ENCODE data around the gene FILIP1L.

FILIP1L gene

GRCh38 chr3:100087198-100087597 is 27.1 kb downstream of the FILIP1L start:
- DNase-seq (ENCODE audit: low read depth in 1 of 2, low spot score in 1 of 2) = no peak
- no peak for TF ChIP-seq JUND (IDR thresholded peaks at IDR 0.05; ENCODE audit: low read depth)
- in situ Hi-C loops (cut with HindIII; ENCODE audit: low pct_unique_long_range_greater_than_20kb, low sequenced_read_pairs) = no loop called here

GRCh38 chr3:100086401-100086800 is 27.9 kb downstream of the FILIP1L start:
- in situ Hi-C loops (cut with HindIII; ENCODE audit: low pct_unique_long_range_greater_than_20kb, low sequenced_read_pairs) = no loop called here
- TF ChIP-seq JUND (IDR thresholded peaks at IDR 0.05; ENCODE audit: low read depth) = no peak
- DNase-seq (ENCODE audit: low read depth in 1 of 2, low spot score in 1 of 2) = no peak

- no peak for DNase-seq (ENCODE audit: low read depth in 1 of 2, low spot score in 1 of 2)
- TF ChIP-seq JUND (IDR thresholded peaks at IDR 0.05; ENCODE audit: low read depth) = no peak
- in situ Hi-C loops (cut with HindIII; ENCODE audit: low pct_unique_long_range_greater_than_20kb, low sequenced_read_pairs) = no loop called here
These were observed 30.0 kb downstream of the FILIP1L start for GRCh38 chr3:100084100-100084806.

GRCh38 chr3:100083209-100083608 is 31.1 kb downstream of the FILIP1L start:
- in situ Hi-C loops (cut with HindIII; ENCODE audit: low pct_unique_long_range_greater_than_20kb, low sequenced_read_pairs) = no loop called here

GRCh38 chr3:100082714-100083113 is 31.6 kb downstream of the FILIP1L start:
- TF ChIP-seq JUND (IDR thresholded peaks at IDR 0.05; ENCODE audit: low read depth) = no peak
- in situ Hi-C loops (cut with HindIII; ENCODE audit: low pct_unique_long_range_greater_than_20kb, low sequenced_read_pairs) = no loop called here
- DNase-seq (ENCODE audit: low read depth in 1 of 2, low spot score in 1 of 2) = no peak

More at GRCh38 chr3:100083209-100083608, 31.1 kb downstream of the FILIP1L start:
- DNase-seq (ENCODE audit: low read depth in 1 of 2, low spot score in 1 of 2) = no peak
- TF ChIP-seq JUND (IDR thresholded peaks at IDR 0.05; ENCODE audit: low read depth) = no peak

GRCh38 chr3:100081986-100082692 is 32.2 kb downstream of the FILIP1L start:
- no peak for DNase-seq (ENCODE audit: low read depth in 1 of 2, low spot score in 1 of 2)
- in situ Hi-C loops (cut with HindIII; ENCODE audit: low pct_unique_long_range_greater_than_20kb, low sequenced_read_pairs) = no loop called here
- no peak for TF ChIP-seq JUND (IDR thresholded peaks at IDR 0.05; ENCODE audit: low read depth)

GRCh38 chr3:100081311-100081710 is 33.0 kb downstream of the FILIP1L start:
- no peak for DNase-seq (ENCODE audit: low read depth in 1 of 2, low spot score in 1 of 2)
- in situ Hi-C loops (cut with HindIII; ENCODE audit: low pct_unique_long_range_greater_than_20kb, low sequenced_read_pairs) = no loop called here
- TF ChIP-seq JUND (IDR thresholded peaks at IDR 0.05; ENCODE audit: low read depth) = no peak

- no peak for DNase-seq (ENCODE audit: low read depth in 1 of 2, low spot score in 1 of 2)
- in situ Hi-C loops (cut with HindIII; ENCODE audit: low pct_unique_long_range_greater_than_20kb, low sequenced_read_pairs) = no loop called here
- no peak for TF ChIP-seq JUND (IDR thresholded peaks at IDR 0.05; ENCODE audit: low read depth)
These were observed 33.7 kb downstream of the FILIP1L start for GRCh38 chr3:100080573-100080972.

GRCh38 chr3:100079328-100079727 is 35.0 kb downstream of the FILIP1L start:
- no peak for DNase-seq (ENCODE audit: low read depth in 1 of 2, low spot score in 1 of 2)
- in situ Hi-C loops (cut with HindIII; ENCODE audit: low pct_unique_long_range_greater_than_20kb, low sequenced_read_pairs) = no loop called here
- TF ChIP-seq JUND (IDR thresholded peaks at IDR 0.05; ENCODE audit: low read depth) = no peak

GRCh38 chr3:100076731-100077529 is 37.4 kb downstream of the FILIP1L start:
- no peak for DNase-seq (ENCODE audit: low read depth in 1 of 2, low spot score in 1 of 2)
- in situ Hi-C loops (cut with HindIII; ENCODE audit: low pct_unique_long_range_greater_than_20kb, low sequenced_read_pairs) = no loop called here
- no peak for TF ChIP-seq JUND (IDR thresholded peaks at IDR 0.05; ENCODE audit: low read depth)

GRCh38 chr3:100075851-100076730 is 38.2 kb downstream of the FILIP1L start:
- no peak for TF ChIP-seq JUND (IDR thresholded peaks at IDR 0.05; ENCODE audit: low read depth)
- in situ Hi-C loops (cut with HindIII; ENCODE audit: low pct_unique_long_range_greater_than_20kb, low sequenced_read_pairs) = no loop called here
- DNase-seq (ENCODE audit: low read depth in 1 of 2, low spot score in 1 of 2) = no peak

- in situ Hi-C loops (cut with HindIII; ENCODE audit: low pct_unique_long_range_greater_than_20kb, low sequenced_read_pairs) = no loop called here
- no peak for TF ChIP-seq JUND (IDR thresholded peaks at IDR 0.05; ENCODE audit: low read depth)
These were observed 39.1 kb downstream of the FILIP1L start for GRCh38 chr3:100075196-100075595.

More at GRCh38 chr3:100075196-100075595, 39.1 kb downstream of the FILIP1L start:
- no peak for DNase-seq (ENCODE audit: low read depth in 1 of 2, low spot score in 1 of 2)
